HG03378 (cell line): ENCODE data around the gene CD7.
"Not testable (repeated sequence)": the region's sequence is repeated elsewhere in the genome, so short reads cannot be mapped to it uniquely, and the experiment has no call there.

Experiments used
- ATAC-seq: cut with Tn5 transposase; IDR thresholded peaks from one replicate; pipeline ENCODE4 v1.9.1; 2021; ENCODE audit warnings: mild to moderate bottlenecking, moderate library complexity; ENCODE audit not compliant: unreplicated experiment

CD7 gene

GRCh38 chr17:82347994-82348393 lies 30.6 kb upstream of the CD7 start:
- ATAC-seq = not testable (repeated sequence)

GRCh38 chr17:82346342-82347300 lies 29.2 kb upstream of the CD7 start:
- ATAC-seq = no peak

- ATAC-seq = no peak
These were observed 28.0 kb upstream of the CD7 start for GRCh38 chr17:82345151-82345976.

GRCh38 chr17:82344175-82344907 lies 26.9 kb upstream of the CD7 start:
- ATAC-seq = no peak

- no peak for ATAC-seq
These were observed 26.2 kb upstream of the CD7 start for GRCh38 chr17:82343560-82343959.

- no peak for ATAC-seq
These were observed 25.1 kb upstream of the CD7 start for GRCh38 chr17:82342361-82343079.

- ATAC-seq = no peak
These were observed 22.5 kb upstream of the CD7 start for GRCh38 chr17:82339634-82340580.

GRCh38 chr17:82338858-82339633 lies 21.6 kb upstream of the CD7 start:
- no peak for ATAC-seq

GRCh38 chr17:82334622-82335394 lies 17.4 kb upstream of the CD7 start:
- no peak for ATAC-seq

- ATAC-seq = no peak
These were observed 16.8 kb upstream of the CD7 start for GRCh38 chr17:82334204-82334621.

GRCh38 chr17:82333279-82334171 lies 16.1 kb upstream of the CD7 start, which contains the start of gene SECTM1:
TSS of gene SECTM1 (minus strand) at chr17:82333766. CDS start at chr17:82327240, 6,526 bp downstream.
- ATAC-seq = no peak

GRCh38 chr17:82332669-82333278 lies 15.4 kb upstream of the CD7 start:
- no peak for ATAC-seq

- ATAC-seq = no peak
These were observed 14.0 kb upstream of the CD7 start for GRCh38 chr17:82331345-82331939.

- no peak for ATAC-seq
These were observed 13.2 kb upstream of the CD7 start for GRCh38 chr17:82330322-82331239.
